Measurements from ENCODE around the gene KIAA0513.

DNA sequence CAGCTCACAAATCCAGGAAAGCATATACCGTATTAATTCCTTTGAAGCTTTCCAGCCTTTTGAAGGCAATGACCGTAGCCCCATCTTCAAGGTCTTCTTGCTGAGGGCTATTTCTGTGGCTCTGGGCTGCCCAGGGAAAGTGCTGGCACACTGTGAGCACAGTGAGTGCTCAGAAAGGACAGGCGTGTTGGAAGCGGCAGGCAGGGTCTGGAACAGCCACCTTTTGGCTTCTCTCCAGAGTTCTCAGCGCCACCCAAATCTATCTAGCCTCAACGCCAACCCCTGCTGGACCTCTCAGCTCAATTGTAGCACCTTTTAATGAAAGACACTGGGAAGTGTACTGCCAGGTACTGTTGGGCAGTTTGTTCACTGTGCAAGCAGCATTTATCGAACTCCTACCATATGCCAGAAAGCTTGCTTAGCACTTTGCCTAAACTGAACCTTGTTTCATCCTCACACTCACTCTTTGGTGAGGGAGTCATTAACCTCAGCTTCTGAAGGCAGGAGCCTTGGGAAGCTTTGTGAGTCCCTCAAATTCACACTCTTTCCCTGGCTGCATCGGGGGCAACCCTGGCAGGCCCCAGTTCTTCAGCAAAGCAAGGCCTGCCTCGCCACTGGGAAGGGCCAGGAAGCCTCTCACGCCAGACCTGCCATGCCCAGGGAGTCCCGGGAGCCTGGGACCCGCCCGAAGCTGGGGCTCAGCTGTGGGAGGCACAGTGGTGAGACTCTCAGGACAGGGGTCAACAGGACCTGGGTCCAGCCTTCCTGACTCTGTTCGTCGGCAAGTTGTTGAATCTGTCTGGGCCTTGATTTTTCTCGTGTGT lies 98.2 kb downstream of the KIAA0513 start:
- TF ChIP-seq RBAK (CRISPR knock-in tag; IDR thresholded peaks at IDR 0.05) (no peak), STAT6 (CRISPR knock-in tag; IDR thresholded peaks at IDR 0.05; ENCODE audit: borderline replicate concordance) (no peak), RBM39 (IDR thresholded peaks at IDR 0.05; ENCODE audit: low read depth, low read length, poor library complexity, severe bottlenecking) (no peak), NFE2 (CRISPR knock-in tag; IDR thresholded peaks at IDR 0.05) (no peak), EP300 (IDR thresholded peaks at IDR 0.05; ENCODE audit: low read depth in 2 of 2, low read length in 2 of 2) (no peak), EP300 (CRISPR knock-in tag; IDR thresholded peaks at IDR 0.05; ENCODE audit: borderline replicate concordance) (no peak), CAMTA2 (CRISPR knock-in tag; IDR thresholded peaks at IDR 0.05; ENCODE audit: borderline replicate concordance) (no peak), SUZ12 (IDR thresholded peaks at IDR 0.05; ENCODE audit: low read depth, low read length) (no peak), FOXK2 (IDR thresholded peaks at IDR 0.05) (no peak)
- TF ChIP-seq, protein P1, sequence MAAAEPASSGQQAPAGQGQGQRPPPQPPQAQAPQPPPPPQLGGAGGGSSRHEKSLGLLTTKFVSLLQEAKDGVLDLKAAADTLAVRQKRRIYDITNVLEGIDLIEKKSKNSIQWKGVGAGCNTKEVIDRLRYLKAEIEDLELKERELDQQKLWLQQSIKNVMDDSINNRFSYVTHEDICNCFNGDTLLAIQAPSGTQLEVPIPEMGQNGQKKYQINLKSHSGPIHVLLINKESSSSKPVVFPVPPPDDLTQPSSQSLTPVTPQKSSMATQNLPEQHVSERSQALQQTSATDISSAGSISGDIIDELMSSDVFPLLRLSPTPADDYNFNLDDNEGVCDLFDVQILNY (CRISPR knock-in tag; conservative IDR thresholded peaks at IDR 0.05) = no peak
- TF ChIP-seq, protein P2, sequence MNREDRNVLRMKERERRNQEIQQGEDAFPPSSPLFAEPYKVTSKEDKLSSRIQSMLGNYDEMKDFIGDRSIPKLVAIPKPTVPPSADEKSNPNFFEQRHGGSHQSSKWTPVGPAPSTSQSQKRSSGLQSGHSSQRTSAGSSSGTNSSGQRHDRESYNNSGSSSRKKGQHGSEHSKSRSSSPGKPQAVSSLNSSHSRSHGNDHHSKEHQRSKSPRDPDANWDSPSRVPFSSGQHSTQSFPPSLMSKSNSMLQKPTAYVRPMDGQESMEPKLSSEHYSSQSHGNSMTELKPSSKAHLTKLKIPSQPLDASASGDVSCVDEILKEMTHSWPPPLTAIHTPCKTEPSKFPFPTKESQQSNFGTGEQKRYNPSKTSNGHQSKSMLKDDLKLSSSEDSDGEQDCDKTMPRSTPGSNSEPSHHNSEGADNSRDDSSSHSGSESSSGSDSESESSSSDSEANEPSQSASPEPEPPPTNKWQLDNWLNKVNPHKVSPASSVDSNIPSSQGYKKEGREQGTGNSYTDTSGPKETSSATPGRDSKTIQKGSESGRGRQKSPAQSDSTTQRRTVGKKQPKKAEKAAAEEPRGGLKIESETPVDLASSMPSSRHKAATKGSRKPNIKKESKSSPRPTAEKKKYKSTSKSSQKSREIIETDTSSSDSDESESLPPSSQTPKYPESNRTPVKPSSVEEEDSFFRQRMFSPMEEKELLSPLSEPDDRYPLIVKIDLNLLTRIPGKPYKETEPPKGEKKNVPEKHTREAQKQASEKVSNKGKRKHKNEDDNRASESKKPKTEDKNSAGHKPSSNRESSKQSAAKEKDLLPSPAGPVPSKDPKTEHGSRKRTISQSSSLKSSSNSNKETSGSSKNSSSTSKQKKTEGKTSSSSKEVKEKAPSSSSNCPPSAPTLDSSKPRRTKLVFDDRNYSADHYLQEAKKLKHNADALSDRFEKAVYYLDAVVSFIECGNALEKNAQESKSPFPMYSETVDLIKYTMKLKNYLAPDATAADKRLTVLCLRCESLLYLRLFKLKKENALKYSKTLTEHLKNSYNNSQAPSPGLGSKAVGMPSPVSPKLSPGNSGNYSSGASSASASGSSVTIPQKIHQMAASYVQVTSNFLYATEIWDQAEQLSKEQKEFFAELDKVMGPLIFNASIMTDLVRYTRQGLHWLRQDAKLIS (CRISPR knock-in tag; IDR thresholded peaks at IDR 0.05) = no peak

All from HepG2 (cell line).